Endodermal cell (in vitro differentiated cells): ENCODE measurements around the gene THSD4. TPM values are rescaled to one million over a fixed set of nuclear protein-coding genes. Genes with fewer than 3 reads are reported as not detected.

Source experiments
- DNase-seq: peaks from one replicate; pipeline ENCODE4 v3.0.0-alpha.2; 2017
- H3K27ac ChIP-seq: 2 replicates; pipeline ENCODE4 v1.5.1; 2013; ENCODE audit warnings: mild to moderate bottlenecking, low read depth, low read length, moderate library complexity
- H3K27me3 ChIP-seq: 2 replicates; pipeline ENCODE4 v1.6.1; 2013; ENCODE audit warnings: mild to moderate bottlenecking, low read length, moderate library complexity; ENCODE audit not compliant: insufficient read depth, control insufficient read depth, poor library complexity, severe bottlenecking
- H3K36me3 ChIP-seq: 2 replicates; pipeline ENCODE4 v1.7.0; 2013; ENCODE audit warnings: mild to moderate bottlenecking, low read length, moderate library complexity; ENCODE audit not compliant: control insufficient read depth, insufficient read depth
- H3K4me1 ChIP-seq: one replicate; pipeline ENCODE4 v1.7.0; 2013; ENCODE audit warnings: low read length; ENCODE audit not compliant: control insufficient read depth, insufficient read depth
- H3K4me3 ChIP-seq: 2 replicates; pipeline ENCODE4 v1.5.1; 2013; ENCODE audit warnings: mild to moderate bottlenecking, low read length, moderate library complexity
- H3K9ac ChIP-seq: 2 replicates; pipeline ENCODE4 v1.6.1; 2013; ENCODE audit warnings: mild to moderate bottlenecking, low read length, moderate library complexity; ENCODE audit not compliant: poor library complexity, severe bottlenecking; ENCODE audit errors: extremely low read depth
- H3K9me3 ChIP-seq: 2 replicates; pipeline ENCODE4 v1.6.1; 2013; ENCODE audit warnings: mild to moderate bottlenecking, low read length, moderate library complexity; ENCODE audit not compliant: control insufficient read depth
- H3K27ac Mint-ChIP-seq: 2 replicates; pipeline ENCODE4 v1.8.0; 2020; ENCODE audit warnings: mixed read lengths
- H3K27me3 Mint-ChIP-seq: 2 replicates; pipeline ENCODE4 v1.8.0; 2021; ENCODE audit warnings: mild to moderate bottlenecking, mixed read lengths; ENCODE audit not compliant: insufficient read depth
- H3K36me3 Mint-ChIP-seq: 2 replicates; pipeline ENCODE4 v1.8.0; 2020; ENCODE audit warnings: low read depth, mixed read lengths
- H3K4me1 Mint-ChIP-seq: 2 replicates; pipeline ENCODE4 v1.8.0; 2020; ENCODE audit warnings: mixed read lengths
- H3K4me3 Mint-ChIP-seq: 2 replicates; pipeline ENCODE4 v1.8.0; 2020; ENCODE audit warnings: mild to moderate bottlenecking, moderate library complexity, mixed read lengths
- H3K9me3 Mint-ChIP-seq: 2 replicates; pipeline ENCODE4 v1.8.0; 2020; ENCODE audit warnings: mild to moderate bottlenecking, mixed read lengths
- WGBS, 2 experiments: methylation state at CpG; one replicate each; pipeline versions ENCODE4 v1.1.5 to v1.1.7; 2013; ENCODE audit warnings: missing lambda C conversion rate in 2 of 2, mixed read lengths in 1 of 2; ENCODE audit not compliant: insufficient coverage in 1 of 2, insufficient read length in 1 of 2; 5-methylcytosine and 5-hydroxymethylcytosine counted together
- total RNA-seq, 2 donors: library from RNA; stranded (reverse); fragmentation: NEBNext Ultra II Directional in 1 of 2; extraction: Animal tissue kit (Norgen Biotek cat#: 25700) in 1 of 2; gene quantifications; 2 replicates in 1 of 2; 3 replicates in 1 of 2; pipeline ENCODE4 v1.2.1, GENCODE V29; 2021
- TF ChIP-seq, protein P1 (sequence below): fragments of 200-600 bp; sonication (generic); conservative IDR thresholded peaks from 2 replicates; pipeline ENCODE4 v1.5.0; 2021; ENCODE audit warnings: antibody characterized with exemption, mild to moderate bottlenecking

Gene THSD4
- total RNA-seq, 2 donors from 2014 or later, result 4.6 to 5.4 TPM

- H3K27me3 Mint-ChIP-seq, result no peaks in the 10 kb centered on the region
- Histone ChIP-seq H3K36me3 (no peaks in the 10 kb centered on the region), H3K4me1 (peaks cover 2% of the 10 kb centered on the region), H3K27me3 (no peaks in the 10 kb centered on the region), H3K9ac (no peak overlapping the region), H3K27ac (no peak overlapping the region), H3K9me3 (no peaks in the 10 kb centered on the region), H3K4me3 (no peak overlapping the region)
- no peak for DNase-seq
- no peaks in the 10 kb centered on the region for H3K36me3 Mint-ChIP-seq
- H3K27ac Mint-ChIP-seq, result no peak overlapping the region
- peaks cover 5% of the 10 kb centered on the region for H3K9me3 Mint-ChIP-seq
- no peak overlapping the region for H3K4me3 Mint-ChIP-seq
- peaks cover 15% of the 10 kb centered on the region for H3K4me1 Mint-ChIP-seq
- TF ChIP-seq, protein P1, sequence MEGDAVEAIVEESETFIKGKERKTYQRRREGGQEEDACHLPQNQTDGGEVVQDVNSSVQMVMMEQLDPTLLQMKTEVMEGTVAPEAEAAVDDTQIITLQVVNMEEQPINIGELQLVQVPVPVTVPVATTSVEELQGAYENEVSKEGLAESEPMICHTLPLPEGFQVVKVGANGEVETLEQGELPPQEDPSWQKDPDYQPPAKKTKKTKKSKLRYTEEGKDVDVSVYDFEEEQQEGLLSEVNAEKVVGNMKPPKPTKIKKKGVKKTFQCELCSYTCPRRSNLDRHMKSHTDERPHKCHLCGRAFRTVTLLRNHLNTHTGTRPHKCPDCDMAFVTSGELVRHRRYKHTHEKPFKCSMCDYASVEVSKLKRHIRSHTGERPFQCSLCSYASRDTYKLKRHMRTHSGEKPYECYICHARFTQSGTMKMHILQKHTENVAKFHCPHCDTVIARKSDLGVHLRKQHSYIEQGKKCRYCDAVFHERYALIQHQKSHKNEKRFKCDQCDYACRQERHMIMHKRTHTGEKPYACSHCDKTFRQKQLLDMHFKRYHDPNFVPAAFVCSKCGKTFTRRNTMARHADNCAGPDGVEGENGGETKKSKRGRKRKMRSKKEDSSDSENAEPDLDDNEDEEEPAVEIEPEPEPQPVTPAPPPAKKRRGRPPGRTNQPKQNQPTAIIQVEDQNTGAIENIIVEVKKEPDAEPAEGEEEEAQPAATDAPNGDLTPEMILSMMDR, result no peak
- 83 to 88% methylated on average over 2 to 3 of the region's 3 CpGs for WGBS, 2 experiments
Observed at GRCh38 chr15:71275098-71275497, 159.8 kb downstream of the THSD4 start.

- H3K9me3 Mint-ChIP-seq, result peaks cover 3% of the 10 kb centered on the region
- H3K4me3 Mint-ChIP-seq, result no peak overlapping the region
- no peaks in the 10 kb centered on the region for H3K27me3 Mint-ChIP-seq
- Histone ChIP-seq H3K36me3 (no peaks in the 10 kb centered on the region), H3K27ac (no peak overlapping the region), H3K9ac (no peak overlapping the region), H3K27me3 (no peaks in the 10 kb centered on the region), H3K4me1 (peaks cover 2% of the 10 kb centered on the region), H3K4me3 (peak overlapping the region; percentile 22), H3K9me3 (no peaks in the 10 kb centered on the region)
- no peak for DNase-seq
- WGBS, 2 experiments, result 84 to 88% methylated on average over 5 to 9 of the region's 9 CpGs
- H3K36me3 Mint-ChIP-seq, result no peaks in the 10 kb centered on the region
- TF ChIP-seq, protein P1, result no peak
- peak overlapping the region; percentile 76 for H3K27ac Mint-ChIP-seq
- H3K4me1 Mint-ChIP-seq, result peaks cover 15% of the 10 kb centered on the region
Observed at GRCh38 chr15:71275566-71276335, 160.5 kb downstream of the THSD4 start.

DNA sequence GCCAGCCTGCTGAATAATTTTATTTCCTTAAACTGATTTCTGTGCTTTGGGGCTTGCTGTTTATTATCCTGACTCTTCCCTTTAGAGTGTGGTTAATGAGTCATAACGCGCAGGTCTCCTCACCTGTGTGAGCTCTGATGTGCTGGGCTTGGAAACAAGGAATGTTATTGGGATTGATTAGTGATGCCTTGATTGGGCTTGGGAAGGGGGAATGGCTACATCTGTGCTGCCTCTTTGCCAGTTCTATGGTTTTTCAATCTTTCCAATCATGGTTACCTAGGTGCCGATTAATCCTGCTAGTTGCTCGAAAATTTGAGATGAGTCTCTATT, 161.0 kb downstream of the THSD4 start:
- Histone ChIP-seq H3K27ac (no peak overlapping the region), H3K4me3 (no peak overlapping the region), H3K36me3 (no peaks in the 10 kb centered on the region), H3K4me1 (peaks cover 2% of the 10 kb centered on the region), H3K9me3 (no peaks in the 10 kb centered on the region), H3K9ac (no peak overlapping the region), H3K27me3 (no peaks in the 10 kb centered on the region)
- Mint-ChIP-seq H3K27me3 (no peaks in the 10 kb centered on the region), H3K27ac (peak overlapping the region; percentile 76), H3K4me3 (no peak overlapping the region), H3K9me3 (peaks cover 3% of the 10 kb centered on the region), H3K4me1 (peaks cover 15% of the 10 kb centered on the region), H3K36me3 (no peaks in the 10 kb centered on the region)
- no peak for DNase-seq
- TF ChIP-seq, protein P1, result no peak
- WGBS, 2 experiments, result 84 to 93% methylated on average over 2 to 4 of the region's 4 CpGs
